Liver (tissue), 9 donors: Measurements from ENCODE around the gene NCR1. TPM values are rescaled to one million over a fixed set of nuclear protein-coding genes. Genes with fewer than 3 reads are reported as not detected.
"Not testable (repeated sequence)": the region's sequence is repeated elsewhere in the genome, so short reads cannot be mapped to it uniquely, and the experiment has no call there.

ENCODE experiments used
- DNase-seq: peaks from one replicate; pipeline ENCODE4 v3.0.0-alpha.2; 2017; ENCODE audit warnings: low spot score
- H3K27ac ChIP-seq, 2 donors: one replicate each; pipeline ENCODE4 v1.7.0; 2013; ENCODE audit warnings: inconsistent platforms in 2 of 2, low read length in 2 of 2, control low read depth in 1 of 2, low read depth in 1 of 2, mild to moderate bottlenecking in 1 of 2
- H3K27me3 ChIP-seq, 4 donors: one replicate each; pipeline versions ENCODE4 v1.6.1 to v1.7.0; 2013; ENCODE audit warnings: low read length in 3 of 4, inconsistent platforms in 1 of 4, mild to moderate bottlenecking in 1 of 4, moderate library complexity in 1 of 4; ENCODE audit not compliant: control insufficient read depth in 4 of 4, insufficient read depth in 4 of 4
- H3K36me3 ChIP-seq, 4 donors: one replicate each; pipeline versions ENCODE4 v1.6.1 to v1.7.0; 2013; ENCODE audit warnings: low read length in 3 of 4, mild to moderate bottlenecking in 3 of 4, low read depth in 1 of 4, moderate library complexity in 1 of 4; ENCODE audit not compliant: control insufficient read depth in 4 of 4, insufficient read depth in 3 of 4
- H3K4me1 ChIP-seq, 4 donors: one replicate each; pipeline versions ENCODE4 v1.6.1 to v1.7.0; 2013; ENCODE audit warnings: low read length in 3 of 4, mild to moderate bottlenecking in 3 of 4, moderate library complexity in 1 of 4; ENCODE audit not compliant: control insufficient read depth in 4 of 4, insufficient read depth in 4 of 4
- H3K4me3 ChIP-seq, 3 donors: one replicate each; pipeline versions ENCODE4 v1.6.1 to v1.7.0; 2013; ENCODE audit warnings: low read length in 3 of 3, control low read depth in 1 of 3, low read depth in 1 of 3, mild to moderate bottlenecking in 1 of 3
- H3K9ac ChIP-seq, 2 donors: one replicate each; pipeline ENCODE4 v1.7.0; 2013; ENCODE audit warnings: low read length in 2 of 2, mild to moderate bottlenecking in 2 of 2, moderate library complexity in 2 of 2, control low read depth in 1 of 2, low read depth in 1 of 2
- H3K9me3 ChIP-seq, 4 donors: one replicate each; pipeline versions ENCODE4 v1.6.1 to v1.7.0; 2013; ENCODE audit warnings: low read length in 3 of 4; ENCODE audit not compliant: control insufficient read depth in 4 of 4
- ATF3 ChIP-seq: IDR thresholded peaks from 2 replicates; pipeline ENCODE4 v1.6.1; 2016; ENCODE audit warnings: antibody characterized with exemption
- FOXA1 ChIP-seq: IDR thresholded peaks from 2 replicates; pipeline ENCODE4 v1.6.1; 2016; ENCODE audit warnings: antibody characterized with exemption
- FOXA2 ChIP-seq: IDR thresholded peaks from 2 replicates; pipeline ENCODE4 v1.6.1; 2016; ENCODE audit warnings: antibody characterized with exemption
- HNF4G ChIP-seq: IDR thresholded peaks from 2 replicates; pipeline ENCODE4 v1.6.1; 2016; ENCODE audit warnings: antibody characterized with exemption
- RAD21 ChIP-seq, 2 donors: IDR thresholded peaks; 2 replicates each; pipeline ENCODE4 v1.6.1; 2016; ENCODE audit warnings: antibody characterized with exemption in 2 of 2, mild to moderate bottlenecking in 2 of 2
- TAF1 ChIP-seq: conservative IDR thresholded peaks from 2 replicates; pipeline ENCODE4 v1.6.1; 2016; ENCODE audit warnings: antibody characterized with exemption, mild to moderate bottlenecking
- YY1 ChIP-seq: IDR thresholded peaks from 2 replicates; pipeline ENCODE4 v1.6.1; 2016; ENCODE audit warnings: antibody characterized with exemption, mild to moderate bottlenecking
- WGBS: extraction: QIAGEN DNeasy Blood & Tissue Kit; methylation state at CpG from one replicate; pipeline ENCODE4 v1.1.7; 2013; 5-methylcytosine and 5-hydroxymethylcytosine counted together
- polyA plus RNA-seq, 2 donors: library from polyadenylated mRNA; stranded (reverse) in 1 of 2; unstranded in 1 of 2; fragments of 200-250 nt in 1 of 2; fragments of >200 nt in 1 of 2; fragmentation: Nextera tagmentation in 1 of 2; extraction: Ambion mirVana in 1 of 2; gene quantifications; one replicate each; pipeline versions ENCODE4 v1.2.1 to v1.2.3, GENCODE V29; 2013 to 2015
- total RNA-seq, 2 donors: library from RNA; depleted of rRNA; stranded (reverse); fragments of >200 nt; gene quantifications; one replicate each; pipeline ENCODE4 v1.2.3, GENCODE V29; 2014
- TF ChIP-seq, protein P1 (sequence below): fragments of 150-350 bp; IDR thresholded peaks from 2 replicates; pipeline ENCODE4 v1.5.1; 2017; ENCODE audit warnings: improper control_type of control experiment, low read depth, low read length; ENCODE audit not compliant: missing input control
- donor health status: healthy.
- donor health status: healthy.
- donor health status: healthy.
- donor health status: healthy.
- donor health status: healthy.

The NCR1 gene
- total RNA-seq (1 to 10 TPM; 1.2 to 1.8 TPM), polyA plus RNA-seq (under 1 TPM; 0.37 to 0.60 TPM)

GRCh38 chr19:54905803-54906511, at the start of gene NCR1:
Gene NCR1 (plus strand): TSS chr19:54906148. CDS start chr19:54906188, 40 bp downstream.
- WGBS, result 39% methylated on average over 22 of the region's 22 CpGs
- Histone ChIP-seq H3K27ac (no peak within 1 kb of the TSS), H3K4me3 (no peak within 1 kb of the TSS), H3K4me1 (no peaks in the 10 kb centered on the region), H3K36me3 (no peaks in the 10 kb centered on the region), H3K27me3 (peaks cover 0 to 2% (median 0%) of the 10 kb centered on the region in 4 donors), H3K9me3 (peaks cover 0 to 2% (median 0%) of the 10 kb centered on the region in 4 donors), H3K9ac (no peak within 1 kb of the TSS)
- no peak for DNase-seq
- no peak for TF ChIP-seq FOXA1
- no peak for TF ChIP-seq ATF3

DNA sequence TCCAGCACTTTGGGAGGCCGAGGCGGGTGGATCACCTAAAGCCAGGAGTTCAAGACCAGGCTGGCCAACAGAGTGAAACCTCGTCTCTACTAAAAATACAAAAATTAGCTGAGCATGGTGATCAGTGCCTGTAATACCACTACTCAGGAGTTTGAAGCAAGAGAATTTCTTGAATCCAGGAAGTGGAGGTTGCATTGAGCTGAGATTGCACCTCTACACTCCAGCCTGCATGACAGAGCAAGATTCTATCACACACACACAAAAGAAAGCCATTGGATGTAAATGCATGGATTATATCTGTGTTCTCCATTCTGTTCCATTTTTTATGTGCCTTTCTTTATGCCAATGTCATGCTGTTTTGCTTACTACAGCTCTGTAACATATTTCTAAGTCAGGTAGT, 47.5 kb upstream of the NCR1 start:
- WGBS, result 58% methylated on average over 3 of the region's 3 CpGs
- not testable (repeated sequence) for H3K27ac ChIP-seq, H3K9me3 ChIP-seq, H3K36me3 ChIP-seq, H3K4me1 ChIP-seq, H3K4me3 ChIP-seq, DNase-seq, H3K27me3 ChIP-seq, H3K9ac ChIP-seq

GRCh38 chr19:54859421-54859820, 46.5 kb upstream of the NCR1 start:
- H3K4me3 ChIP-seq, H3K9ac ChIP-seq, H3K36me3 ChIP-seq, H3K9me3 ChIP-seq, H3K27me3 ChIP-seq, DNase-seq, H3K4me1 ChIP-seq, H3K27ac ChIP-seq: not testable (repeated sequence)
- WGBS, result 71% methylated on average over 7 of the region's 7 CpGs

DNA sequence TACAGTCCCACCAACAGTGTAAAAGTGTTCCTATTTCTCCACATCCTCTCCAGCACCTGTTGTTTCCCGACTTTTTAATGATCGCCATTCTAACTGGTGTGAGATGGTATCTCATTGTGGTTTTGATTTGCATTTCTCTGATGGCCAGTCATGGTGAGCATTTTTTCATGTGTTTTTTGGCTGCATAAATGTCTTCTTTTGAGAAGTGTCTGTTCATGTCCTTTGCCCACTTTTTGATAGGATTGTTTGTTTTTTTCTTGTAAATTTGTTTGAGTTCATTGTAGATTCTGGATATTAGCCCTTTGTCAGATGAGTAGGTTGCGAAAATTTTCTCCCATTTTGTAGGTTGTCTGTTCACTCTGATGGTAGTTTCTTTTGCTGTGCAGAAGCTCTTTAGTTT, 42.5 kb upstream of the NCR1 start:
- H3K9me3 ChIP-seq, H3K9ac ChIP-seq, H3K27ac ChIP-seq, H3K36me3 ChIP-seq, H3K4me3 ChIP-seq, DNase-seq, H3K27me3 ChIP-seq, H3K4me1 ChIP-seq: not testable (repeated sequence)
- 89% methylated on average over 2 of the region's 3 CpGs for WGBS

DNA sequence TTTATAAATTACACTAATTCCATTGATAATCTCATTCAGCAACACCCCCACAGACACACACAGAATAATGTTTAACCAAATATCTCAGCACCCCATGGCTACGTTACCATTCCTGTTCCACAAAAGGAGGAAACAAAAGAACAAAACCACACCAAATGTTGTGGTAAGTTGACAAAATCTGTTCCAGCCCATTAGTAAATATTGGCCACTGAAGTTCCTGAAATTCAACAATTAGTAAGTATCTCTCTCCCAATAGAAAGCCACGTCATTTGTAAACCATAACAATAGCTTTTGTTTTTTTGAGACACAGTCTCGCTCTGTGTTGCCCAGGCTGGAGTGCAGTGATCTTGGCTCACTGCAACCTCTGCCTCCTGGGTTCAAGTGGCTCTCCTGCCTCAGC, 34.3 kb upstream of the NCR1 start:
- TF ChIP-seq, protein P1, sequence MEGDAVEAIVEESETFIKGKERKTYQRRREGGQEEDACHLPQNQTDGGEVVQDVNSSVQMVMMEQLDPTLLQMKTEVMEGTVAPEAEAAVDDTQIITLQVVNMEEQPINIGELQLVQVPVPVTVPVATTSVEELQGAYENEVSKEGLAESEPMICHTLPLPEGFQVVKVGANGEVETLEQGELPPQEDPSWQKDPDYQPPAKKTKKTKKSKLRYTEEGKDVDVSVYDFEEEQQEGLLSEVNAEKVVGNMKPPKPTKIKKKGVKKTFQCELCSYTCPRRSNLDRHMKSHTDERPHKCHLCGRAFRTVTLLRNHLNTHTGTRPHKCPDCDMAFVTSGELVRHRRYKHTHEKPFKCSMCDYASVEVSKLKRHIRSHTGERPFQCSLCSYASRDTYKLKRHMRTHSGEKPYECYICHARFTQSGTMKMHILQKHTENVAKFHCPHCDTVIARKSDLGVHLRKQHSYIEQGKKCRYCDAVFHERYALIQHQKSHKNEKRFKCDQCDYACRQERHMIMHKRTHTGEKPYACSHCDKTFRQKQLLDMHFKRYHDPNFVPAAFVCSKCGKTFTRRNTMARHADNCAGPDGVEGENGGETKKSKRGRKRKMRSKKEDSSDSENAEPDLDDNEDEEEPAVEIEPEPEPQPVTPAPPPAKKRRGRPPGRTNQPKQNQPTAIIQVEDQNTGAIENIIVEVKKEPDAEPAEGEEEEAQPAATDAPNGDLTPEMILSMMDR, result no peak
- no peak for TF ChIP-seq TAF1
- no peak for TF ChIP-seq YY1
- TF ChIP-seq HNF4G, result no peak
- no peak for TF ChIP-seq FOXA2
- no peak for TF ChIP-seq RAD21 (IDR thresholded peaks at IDR 0.05)
- no peak overlapping the region for H3K27ac ChIP-seq
- no peaks in the 10 kb centered on the region for H3K36me3 ChIP-seq
- H3K9me3 ChIP-seq, result no peaks in the 10 kb centered on the region
- DNase-seq, result no peak
- 56% methylated on average over 3 of the region's 3 CpGs for WGBS
- H3K4me1 ChIP-seq, result no peaks in the 10 kb centered on the region
- no peak overlapping the region for H3K9ac ChIP-seq
- H3K4me3 ChIP-seq, result no peak overlapping the region
- peaks cover 0 to 2% (median 0%) of the 10 kb centered on the region in 4 donors for H3K27me3 ChIP-seq
